SK-N-SH (cell line): ENCODE data around the gene ANO4.

Experiments used
- CHD2 ChIP-seq: fragments of 150-350 bp; IDR thresholded peaks from 2 replicates; pipeline ENCODE4 v1.6.1; 2018; ENCODE audit warnings: low read length; ENCODE audit not compliant: partially characterized antibody
- EP300 ChIP-seq, 2 experiments: IDR thresholded peaks; 2 replicates each; pipeline versions ENCODE4 v1.4.0 to v1.6.1; 2012; ENCODE audit warnings: borderline replicate concordance in 1 of 2, low read depth in 1 of 2, low read length in 1 of 2
- MXI1 ChIP-seq: IDR thresholded peaks from 2 replicates; pipeline ENCODE4 v1.6.1; 2012; ENCODE audit warnings: mild to moderate bottlenecking, low read depth, low read length, improper control_type of control experiment
- SMC3 ChIP-seq: IDR thresholded peaks from 2 replicates; pipeline ENCODE4 v1.6.1; 2012; ENCODE audit warnings: low read depth, low read length, improper control_type of control experiment
- TCF12 ChIP-seq: IDR thresholded peaks from 2 replicates; pipeline ENCODE4 v1.4.0; 2012
- TF ChIP-seq, protein P1 (sequence below): fragments of 200-600 bp; sonication (generic); IDR thresholded peaks from 2 replicates; pipeline ENCODE4 v1.6.1; 2017; ENCODE audit warnings: antibody characterized with exemption, mild to moderate bottlenecking, moderate library complexity

DNA sequence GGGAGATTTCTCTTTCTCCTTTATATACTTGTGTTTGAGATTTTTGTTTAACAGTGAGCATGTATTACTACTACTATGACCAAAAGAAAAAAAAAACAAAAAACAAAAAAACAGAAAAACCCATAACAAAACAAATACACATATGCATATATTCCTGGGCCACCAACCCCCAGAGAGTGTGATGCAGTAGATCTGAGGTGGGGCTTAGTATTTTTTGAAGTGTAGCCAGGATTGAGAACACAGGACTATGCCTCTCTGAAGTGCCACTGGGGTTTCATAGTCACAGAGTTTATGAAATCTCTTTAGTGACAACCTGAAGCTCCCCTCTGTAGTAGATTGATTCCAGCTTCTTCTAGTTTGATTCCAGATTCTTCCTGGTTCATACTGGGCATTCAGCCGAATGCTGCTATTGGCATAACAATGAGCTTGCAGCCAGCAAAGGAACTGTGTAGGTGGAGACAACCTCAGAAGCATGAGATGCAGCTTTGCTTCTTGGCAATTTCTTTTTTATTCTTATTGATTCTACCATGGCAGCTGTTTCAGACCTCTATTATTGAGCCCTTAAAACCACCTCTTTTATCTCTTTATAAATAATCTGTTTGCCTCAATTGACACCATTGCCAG lies 15.5 kb upstream of the ANO4 start:
- TF ChIP-seq, protein P1, sequence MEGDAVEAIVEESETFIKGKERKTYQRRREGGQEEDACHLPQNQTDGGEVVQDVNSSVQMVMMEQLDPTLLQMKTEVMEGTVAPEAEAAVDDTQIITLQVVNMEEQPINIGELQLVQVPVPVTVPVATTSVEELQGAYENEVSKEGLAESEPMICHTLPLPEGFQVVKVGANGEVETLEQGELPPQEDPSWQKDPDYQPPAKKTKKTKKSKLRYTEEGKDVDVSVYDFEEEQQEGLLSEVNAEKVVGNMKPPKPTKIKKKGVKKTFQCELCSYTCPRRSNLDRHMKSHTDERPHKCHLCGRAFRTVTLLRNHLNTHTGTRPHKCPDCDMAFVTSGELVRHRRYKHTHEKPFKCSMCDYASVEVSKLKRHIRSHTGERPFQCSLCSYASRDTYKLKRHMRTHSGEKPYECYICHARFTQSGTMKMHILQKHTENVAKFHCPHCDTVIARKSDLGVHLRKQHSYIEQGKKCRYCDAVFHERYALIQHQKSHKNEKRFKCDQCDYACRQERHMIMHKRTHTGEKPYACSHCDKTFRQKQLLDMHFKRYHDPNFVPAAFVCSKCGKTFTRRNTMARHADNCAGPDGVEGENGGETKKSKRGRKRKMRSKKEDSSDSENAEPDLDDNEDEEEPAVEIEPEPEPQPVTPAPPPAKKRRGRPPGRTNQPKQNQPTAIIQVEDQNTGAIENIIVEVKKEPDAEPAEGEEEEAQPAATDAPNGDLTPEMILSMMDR = no peak
- TF ChIP-seq TCF12 (no peak), CHD2 (no peak), SMC3 (no peak), EP300 (IDR thresholded peaks at IDR 0.05; ENCODE audit: borderline replicate concordance in 1 of 2, low read depth in 1 of 2, low read length in 1 of 2) (no peak), MXI1 (no peak)
